ENCODE results near the gene UGGT1. TPM values are rescaled to one million over a fixed set of nuclear protein-coding genes. Genes with fewer than 3 reads are reported as not detected.

Gene UGGT1
- total RNA-seq (52.3 TPM), polyA plus RNA-seq (ENCODE audit: insufficient read depth, low read depth, low replicate concordance) (7.0 TPM)
- long read RNA-seq, donor 1, full-length matches to known transcripts = 1 of 1 reads
- long read RNA-seq, donor 1, partial matches to known transcripts = 0 of 1 reads
- long read RNA-seq, donor 1, other reads (novel, unspliced or antisense) = 0 of 1 reads
- long read RNA-seq, donor 2, partial matches to known transcripts = 5 of 5 reads
- long read RNA-seq, donor 2, other reads (novel, unspliced or antisense) = 0 of 5 reads
- long read RNA-seq, donor 3 = 0 reads
- long read RNA-seq, donor 4, full-length matches to known transcripts = 1 of 43 reads
- long read RNA-seq, donor 4, partial matches to known transcripts = 42 of 43 reads
- long read RNA-seq, donor 4, other reads (novel, unspliced or antisense) = 0 of 43 reads
- long read RNA-seq, donor 5 = 0 reads
- long read RNA-seq, donor 6 = 0 reads
- long read RNA-seq, donor 7, full-length matches to known transcripts = 1 of 9 reads
- long read RNA-seq, donor 7, partial matches to known transcripts = 0 of 9 reads
- long read RNA-seq, donor 7, other reads (novel, unspliced or antisense) = 8 of 9 reads
- long read RNA-seq, donor 8, partial matches to known transcripts = 12 of 12 reads
- long read RNA-seq, donor 8, other reads (novel, unspliced or antisense) = 0 of 12 reads
- long read RNA-seq, donor 9 = 0 reads
- long read RNA-seq, donor 10, partial matches to known transcripts = 29 of 29 reads
- long read RNA-seq, donor 10, other reads (novel, unspliced or antisense) = 0 of 29 reads

GRCh38 chr2:128090945-128091725 lies at the start of gene UGGT1:
Gene UGGT1 (plus strand): TSS chr2:128091200. CDS start chr2:128091358, 158 bp downstream.
- Histone ChIP-seq H3K36me3 (ENCODE audit: control insufficient read depth in 2 of 3, insufficient read depth in 3 of 3, low read length in 3 of 3) (no peaks in the 10 kb centered on the region), H3K4me3 (ENCODE audit: low read length in 3 of 3) (peak within 1 kb of the TSS; percentile 88 to 98 (median 93)), H3K9ac (ENCODE audit: low read length in 3 of 3) (peak within 1 kb of the TSS; percentile 69 to 90 (median 85)), H3K27ac (ENCODE audit: low read depth in 2 of 2, low read length in 2 of 2) (peak within 1 kb of the TSS; percentile 45), H3K27me3 (ENCODE audit: control insufficient read depth, insufficient read depth, low read length) (no peaks in the 10 kb centered on the region), H3K9me3 (ENCODE audit: control insufficient read depth in 2 of 3, insufficient read depth in 1 of 3, low read length in 3 of 3) (no peaks in the 10 kb centered on the region), H3K4me1 (ENCODE audit: control insufficient read depth in 2 of 3, insufficient read depth in 2 of 3, low read depth in 1 of 3, low read length in 3 of 3) (peaks cover 0 to 4% (median 2%) of the 10 kb centered on the region in 3 donors)
- FAIRE-seq = peak; percentile 63
- intact Hi-C loops (cut with DNase I) = no loop called here
- DNase-seq = peak; percentile 96 to 99 (median 98)
- TF ChIP-seq, protein P1, sequence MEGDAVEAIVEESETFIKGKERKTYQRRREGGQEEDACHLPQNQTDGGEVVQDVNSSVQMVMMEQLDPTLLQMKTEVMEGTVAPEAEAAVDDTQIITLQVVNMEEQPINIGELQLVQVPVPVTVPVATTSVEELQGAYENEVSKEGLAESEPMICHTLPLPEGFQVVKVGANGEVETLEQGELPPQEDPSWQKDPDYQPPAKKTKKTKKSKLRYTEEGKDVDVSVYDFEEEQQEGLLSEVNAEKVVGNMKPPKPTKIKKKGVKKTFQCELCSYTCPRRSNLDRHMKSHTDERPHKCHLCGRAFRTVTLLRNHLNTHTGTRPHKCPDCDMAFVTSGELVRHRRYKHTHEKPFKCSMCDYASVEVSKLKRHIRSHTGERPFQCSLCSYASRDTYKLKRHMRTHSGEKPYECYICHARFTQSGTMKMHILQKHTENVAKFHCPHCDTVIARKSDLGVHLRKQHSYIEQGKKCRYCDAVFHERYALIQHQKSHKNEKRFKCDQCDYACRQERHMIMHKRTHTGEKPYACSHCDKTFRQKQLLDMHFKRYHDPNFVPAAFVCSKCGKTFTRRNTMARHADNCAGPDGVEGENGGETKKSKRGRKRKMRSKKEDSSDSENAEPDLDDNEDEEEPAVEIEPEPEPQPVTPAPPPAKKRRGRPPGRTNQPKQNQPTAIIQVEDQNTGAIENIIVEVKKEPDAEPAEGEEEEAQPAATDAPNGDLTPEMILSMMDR (IDR thresholded peaks at IDR 0.05; ENCODE audit: borderline replicate concordance, extremely low read depth, insufficient read depth) = no peak

GRCh38 chr2:128041561-128041960 lies 49.4 kb upstream of the UGGT1 start:
- Histone ChIP-seq H3K9me3 (ENCODE audit: control insufficient read depth in 2 of 3, insufficient read depth in 1 of 3, low read length in 3 of 3) (peaks cover 0 to 27% (median 0%) of the 10 kb centered on the region in 3 donors), H3K4me3 (ENCODE audit: low read length in 3 of 3) (no peak overlapping the region), H3K27ac (ENCODE audit: low read depth in 2 of 2, low read length in 2 of 2) (no peak overlapping the region), H3K27me3 (ENCODE audit: control insufficient read depth, insufficient read depth, low read length) (no peaks in the 10 kb centered on the region), H3K36me3 (ENCODE audit: control insufficient read depth in 2 of 3, insufficient read depth in 3 of 3, low read length in 3 of 3) (no peaks in the 10 kb centered on the region), H3K9ac (ENCODE audit: low read length in 3 of 3) (no peak overlapping the region), H3K4me1 (ENCODE audit: control insufficient read depth in 2 of 3, insufficient read depth in 2 of 3, low read depth in 1 of 3, low read length in 3 of 3) (no peaks in the 10 kb centered on the region)
- intact Hi-C loops (cut with DNase I) = no loop called here
- TF ChIP-seq, protein P1 (IDR thresholded peaks at IDR 0.05; ENCODE audit: borderline replicate concordance, extremely low read depth, insufficient read depth) = no peak
- DNase-seq = no peak
- no peak for FAIRE-seq

- FAIRE-seq (no peak), DNase-seq (no peak)
- Histone ChIP-seq H3K4me1 (ENCODE audit: control insufficient read depth in 2 of 3, insufficient read depth in 2 of 3, low read depth in 1 of 3, low read length in 3 of 3) (no peaks in the 10 kb centered on the region), H3K9ac (ENCODE audit: low read length in 3 of 3) (no peak overlapping the region), H3K4me3 (ENCODE audit: low read length in 3 of 3) (no peak overlapping the region), H3K9me3 (ENCODE audit: control insufficient read depth in 2 of 3, insufficient read depth in 1 of 3, low read length in 3 of 3) (peaks cover 0 to 15% (median 0%) of the 10 kb centered on the region in 3 donors), H3K27me3 (ENCODE audit: control insufficient read depth, insufficient read depth, low read length) (no peaks in the 10 kb centered on the region), H3K27ac (ENCODE audit: low read depth in 2 of 2, low read length in 2 of 2) (no peak overlapping the region), H3K36me3 (ENCODE audit: control insufficient read depth in 2 of 3, insufficient read depth in 3 of 3, low read length in 3 of 3) (no peaks in the 10 kb centered on the region)
- TF ChIP-seq, protein P1 (IDR thresholded peaks at IDR 0.05; ENCODE audit: borderline replicate concordance, extremely low read depth, insufficient read depth) = no peak
- intact Hi-C loops (cut with DNase I) = no loop called here
Measured at GRCh38 chr2:128043041-128043440, 48.0 kb upstream of the UGGT1 start.

All from kidney (tissue), 22 donors.